Daoy (cell line): ENCODE measurements around the gene PRR22. TPM values are rescaled to one million over a fixed set of nuclear protein-coding genes. Genes with fewer than 3 reads are reported as not detected.

ENCODE experiments used
- DNase-seq: peaks from one replicate; pipeline ENCODE4 v3.0.0-alpha.2; 2015; ENCODE audit warnings: low read depth
- total RNA-seq: library from RNA; depleted of rRNA; stranded (reverse); fragments of >200 nt; shearing (Covaris generic); gene quantifications from 2 replicates; pipeline ENCODE4 v1.2.3, GENCODE V29; 2014

PRR22 gene
- total RNA-seq, 1 experiment from 2014 or later: 3.7 TPM

- no peak for DNase-seq
These were observed 29.7 kb upstream of the PRR22 start for GRCh38 chr19:5814123-5814851.

- no peak for DNase-seq
These were observed 26.6 kb upstream of the PRR22 start for GRCh38 chr19:5811117-5811516.

GRCh38 chr19:5809469-5809868, 24.9 kb upstream of the PRR22 start:
- DNase-seq: no peak

GRCh38 chr19:5809053-5809452, 24.5 kb upstream of the PRR22 start:
- DNase-seq: no peak

- DNase-seq: no peak
These were observed 23.7 kb upstream of the PRR22 start for GRCh38 chr19:5808120-5808816.

- no peak for DNase-seq
These were observed 22.4 kb upstream of the PRR22 start for GRCh38 chr19:5806905-5807304.

GRCh38 chr19:5806133-5806489, 21.6 kb upstream of the PRR22 start:
- DNase-seq: peak; percentile 1

- peak; percentile 76 for DNase-seq
These were observed 21.1 kb upstream of the PRR22 start for GRCh38 chr19:5805462-5806132.

GRCh38 chr19:5804516-5805461, 20.2 kb upstream of the PRR22 start, which contains the start of gene NRTN:
TSS of gene NRTN (plus strand) at chr19:5805067. CDS start at chr19:5824166, 19,099 bp downstream.
- DNase-seq: no peak

GRCh38 chr19:5803752-5804515, 19.4 kb upstream of the PRR22 start:
- peak; percentile 96 for DNase-seq

- DNase-seq: no peak
These were observed 18.9 kb upstream of the PRR22 start for GRCh38 chr19:5803441-5803751.

GRCh38 chr19:5801796-5802619, 17.5 kb upstream of the PRR22 start:
- peak; percentile 50 for DNase-seq

- no peak for DNase-seq
These were observed 16.1 kb upstream of the PRR22 start for GRCh38 chr19:5800361-5801270.

- no peak for DNase-seq
These were observed 15.0 kb upstream of the PRR22 start for GRCh38 chr19:5799247-5800241.

GRCh38 chr19:5798244-5798643, 13.7 kb upstream of the PRR22 start:
- DNase-seq: no peak

GRCh38 chr19:5795382-5795919, 10.9 kb upstream of the PRR22 start:
- no peak for DNase-seq

- DNase-seq: no peak
These were observed 8.6 kb upstream of the PRR22 start for GRCh38 chr19:5793188-5793587.

GRCh38 chr19:5792224-5792623, 7.7 kb upstream of the PRR22 start:
- no peak for DNase-seq
